Measurements from ENCODE around the gene PROM1.

- TF ChIP-seq CTCF (IDR thresholded peaks at IDR 0.05; ENCODE audit: insufficient read depth, low read length, poor library complexity, severe bottlenecking) (no peak), EZH2phosphoT487 (conservative IDR thresholded peaks at IDR 0.05; ENCODE audit: low read length) (no peak)
These were observed 154.9 kb downstream of the PROM1 start for GRCh38 chr4:15928883-15929282.
